Ishikawa (cell line): ENCODE results near the gene HIGD1C.

Experiments used
- CEBPB ChIP-seq: IDR thresholded peaks from 2 replicates; pipeline ENCODE4 v1.6.1; 2012
- CREB1 ChIP-seq: IDR thresholded peaks from 2 replicates; pipeline ENCODE4 v1.6.1; 2012; ENCODE audit warnings: low read depth
- EGR1 ChIP-seq: IDR thresholded peaks from 2 replicates; pipeline ENCODE4 v1.6.1; 2012
- EP300 ChIP-seq: IDR thresholded peaks from 2 replicates; pipeline ENCODE4 v1.6.1; 2012; ENCODE audit warnings: borderline replicate concordance
- FOXM1 ChIP-seq: IDR thresholded peaks from 2 replicates; pipeline ENCODE4 v1.6.1; 2012; ENCODE audit warnings: low read depth, borderline replicate concordance
- NFIC ChIP-seq: IDR thresholded peaks from 2 replicates; pipeline ENCODE4 v1.6.1; 2012
- RAD21 ChIP-seq: IDR thresholded peaks from 2 replicates; pipeline ENCODE4 v1.6.1; 2012; ENCODE audit warnings: low read depth
- REST ChIP-seq: IDR thresholded peaks from 2 replicates; pipeline ENCODE4 v1.6.1; 2012; ENCODE audit warnings: low read depth, mild to moderate bottlenecking
- TAF1 ChIP-seq: IDR thresholded peaks from 2 replicates; pipeline ENCODE4 v1.6.1; 2012; ENCODE audit warnings: low read depth, mild to moderate bottlenecking
- TCF12 ChIP-seq: IDR thresholded peaks from 2 replicates; pipeline ENCODE4 v1.6.1; 2012; ENCODE audit warnings: low read depth
- TEAD4 ChIP-seq: IDR thresholded peaks from 2 replicates; pipeline ENCODE4 v1.6.1; 2012
- USF1 ChIP-seq: IDR thresholded peaks from 2 replicates; pipeline ENCODE4 v1.6.1; 2012
- YY1 ChIP-seq: IDR thresholded peaks from 2 replicates; pipeline ENCODE4 v1.6.1; 2012; ENCODE audit warnings: low read depth
- ZBTB7A ChIP-seq: IDR thresholded peaks from 2 replicates; pipeline ENCODE4 v1.6.1; 2012; ENCODE audit warnings: low read depth
- TF ChIP-seq, protein P1 (sequence below): IDR thresholded peaks from 2 replicates; pipeline ENCODE4 v1.6.1; 2012

Gene HIGD1C

GRCh38 chr12:51001799-51002198 is 49.5 kb downstream of the HIGD1C start:
- TF ChIP-seq ZBTB7A (no peak), REST (no peak), CEBPB (no peak), FOXM1 (no peak), USF1 (no peak), TEAD4 (no peak), CREB1 (no peak), TAF1 (no peak), TCF12 (no peak), EP300 (no peak), NFIC (no peak), YY1 (no peak), EGR1 (no peak), RAD21 (no peak)
- TF ChIP-seq, protein P1, sequence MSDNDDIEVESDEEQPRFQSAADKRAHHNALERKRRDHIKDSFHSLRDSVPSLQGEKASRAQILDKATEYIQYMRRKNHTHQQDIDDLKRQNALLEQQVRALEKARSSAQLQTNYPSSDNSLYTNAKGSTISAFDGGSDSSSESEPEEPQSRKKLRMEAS = no peak

GRCh38 chr12:51004504-51004903 is 52.2 kb downstream of the HIGD1C start:
- no peak for TF ChIP-seq YY1
- no peak for TF ChIP-seq EP300
- TF ChIP-seq, protein P1 = no peak
- TF ChIP-seq FOXM1 = no peak
- TF ChIP-seq CREB1 = no peak
- no peak for TF ChIP-seq TEAD4
- no peak for TF ChIP-seq REST
- TF ChIP-seq RAD21 = no peak
- TF ChIP-seq CEBPB = no peak
- TF ChIP-seq EGR1 = no peak
- no peak for TF ChIP-seq TCF12
- TF ChIP-seq USF1 = no peak
- TF ChIP-seq ZBTB7A = no peak
- TF ChIP-seq NFIC = no peak
- no peak for TF ChIP-seq TAF1

GRCh38 chr12:51005030-51005429 is 52.7 kb downstream of the HIGD1C start:
- TF ChIP-seq CEBPB = no peak
- TF ChIP-seq TAF1 = no peak
- TF ChIP-seq NFIC = no peak
- TF ChIP-seq ZBTB7A = no peak
- TF ChIP-seq REST = no peak
- TF ChIP-seq, protein P1 = no peak
- no peak for TF ChIP-seq USF1
- TF ChIP-seq YY1 = no peak
- TF ChIP-seq TCF12 = no peak
- TF ChIP-seq CREB1 = no peak
- no peak for TF ChIP-seq EP300
- no peak for TF ChIP-seq FOXM1
- no peak for TF ChIP-seq EGR1
- TF ChIP-seq RAD21 = no peak
- no peak for TF ChIP-seq TEAD4

DNA sequence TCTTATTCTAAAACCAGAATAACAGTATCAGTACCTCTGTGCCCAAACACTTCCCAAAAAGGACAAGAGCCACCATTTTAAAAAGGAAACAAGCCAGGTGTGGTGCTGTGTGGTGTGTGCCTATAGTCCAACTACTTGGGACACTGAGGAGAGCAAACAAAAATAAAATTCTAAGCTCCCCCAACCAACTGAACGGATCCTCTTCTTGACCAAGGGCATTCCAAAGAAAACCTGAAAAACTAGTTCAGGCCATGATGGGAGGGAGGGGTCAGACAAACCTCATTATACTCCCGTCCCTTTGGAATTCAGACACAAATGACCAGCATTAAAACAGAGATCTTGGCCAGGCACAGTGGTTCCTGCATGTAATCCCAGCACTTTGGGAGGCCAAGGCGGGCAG is 53.3 kb downstream of the HIGD1C start:
- TF ChIP-seq NFIC = peak; percentile 26; the same call in 1 of the 2 replicates
- TF ChIP-seq CREB1 = no peak
- no peak for TF ChIP-seq USF1
- peak; percentile 56; the same call in 1 of the 2 replicates for TF ChIP-seq TCF12
- TF ChIP-seq RAD21 = no peak
- peak; percentile 82 for TF ChIP-seq TEAD4
- TF ChIP-seq EP300 = peak; percentile 25; the same call in 1 of the 2 replicates
- TF ChIP-seq TAF1 = no peak
- TF ChIP-seq YY1 = peak; percentile 77
- TF ChIP-seq ZBTB7A = no peak
- TF ChIP-seq FOXM1 = no peak
- no peak for TF ChIP-seq REST
- TF ChIP-seq CEBPB = no peak
- TF ChIP-seq, protein P1 = no peak
- no peak for TF ChIP-seq EGR1
